Mesothelial cell of epicardium (in vitro differentiated cells): Measurements from ENCODE around the gene STK31. TPM values are rescaled to one million over a fixed set of nuclear protein-coding genes. Genes with fewer than 3 reads are reported as not detected.
A peak's percentile ranks its signal among the peaks of the same experiment; 100 is the strongest.
"Not testable (repeated sequence)": the region's sequence is repeated elsewhere in the genome, so short reads cannot be mapped to it uniquely, and the experiment has no call there.

Experiments
- DNase-seq, 2 experiments: peaks; one replicate each; pipeline ENCODE4 v3.0.0; 2021; ENCODE audit warnings: low spot score in 2 of 2; ENCODE audit not compliant: unreplicated experiment in 2 of 2
- H3K27ac Mint-ChIP-seq: 2 replicates; pipeline ENCODE4 v1.8.0; 2021; ENCODE audit warnings: mixed read lengths
- H3K27me3 Mint-ChIP-seq: 2 replicates; pipeline ENCODE4 v1.8.0; 2021; ENCODE audit warnings: low read depth, mixed read lengths
- H3K36me3 Mint-ChIP-seq: 2 replicates; pipeline ENCODE4 v1.8.0; 2021; ENCODE audit warnings: mixed read lengths
- H3K4me1 Mint-ChIP-seq: 2 replicates; pipeline ENCODE4 v1.8.0; 2021; ENCODE audit warnings: mixed read lengths
- H3K4me3 Mint-ChIP-seq: 2 replicates; pipeline ENCODE4 v1.8.0; 2021; ENCODE audit warnings: mild to moderate bottlenecking, moderate library complexity, mixed read lengths
- H3K9me3 Mint-ChIP-seq: 2 replicates; pipeline ENCODE4 v1.8.0; 2021; ENCODE audit warnings: mixed read lengths
- CTCF ChIP-seq: fragments of 200-600 bp; sonication (generic); IDR thresholded peaks from one replicate; pipeline ENCODE4 v1.5.0; 2021; ENCODE audit warnings: antibody characterized with exemption; ENCODE audit not compliant: unreplicated experiment
- total RNA-seq: library from RNA; stranded (reverse); gene quantifications from 3 replicates; pipeline ENCODE4 v1.2.1, GENCODE V29; 2021

STK31 gene
- total RNA-seq, 1 donor from 2014 or later, result 0.94 TPM

GRCh38 chr7:23811540-23811939 is 101.5 kb downstream of the STK31 start:
- Mint-ChIP-seq H3K9me3 (peaks cover 34% of the 10 kb centered on the region), H3K4me3 (no peak overlapping the region), H3K27ac (no peak overlapping the region), H3K27me3 (no peaks in the 10 kb centered on the region), H3K36me3 (peaks cover 12% of the 10 kb centered on the region), H3K4me1 (no peaks in the 10 kb centered on the region)
- peak; percentile 87 for TF ChIP-seq CTCF
- DNase-seq, result no peak

DNA sequence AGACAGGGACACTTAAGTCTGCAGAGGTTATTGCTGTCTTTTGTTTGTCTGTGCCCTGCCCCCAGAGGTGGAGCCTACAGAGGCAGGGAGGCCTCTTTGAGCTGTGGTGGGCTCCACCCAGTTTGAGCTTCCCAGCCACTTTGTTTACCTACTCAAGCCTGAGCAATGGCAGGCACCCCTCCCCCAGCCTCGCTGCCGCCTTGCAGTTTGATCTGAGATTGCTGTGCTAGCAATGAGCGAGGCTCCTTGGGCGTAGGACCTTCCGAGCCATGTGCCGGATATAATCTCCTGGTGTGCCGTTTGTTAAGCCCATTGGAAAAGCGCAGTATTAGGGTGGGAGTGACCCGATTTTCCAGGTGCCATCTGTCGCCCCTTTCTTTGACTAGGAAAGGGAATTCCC is 118.1 kb downstream of the STK31 start:
- H3K4me1 Mint-ChIP-seq, H3K27me3 Mint-ChIP-seq, DNase-seq, H3K36me3 Mint-ChIP-seq, H3K27ac Mint-ChIP-seq, H3K4me3 Mint-ChIP-seq: not testable (repeated sequence)
- H3K9me3 Mint-ChIP-seq, result peaks cover 48% of the 10 kb centered on the region

GRCh38 chr7:23832733-23833132 is 122.7 kb downstream of the STK31 start:
- H3K9me3 Mint-ChIP-seq, result peaks cover 67% of the 10 kb centered on the region
- not testable (repeated sequence) for H3K4me3 Mint-ChIP-seq, H3K27me3 Mint-ChIP-seq, DNase-seq, H3K4me1 Mint-ChIP-seq, H3K36me3 Mint-ChIP-seq, H3K27ac Mint-ChIP-seq

GRCh38 chr7:23833405-23833804 is 123.4 kb downstream of the STK31 start:
- H3K4me3 Mint-ChIP-seq, result no peak overlapping the region
- TF ChIP-seq CTCF, result no peak
- no peak overlapping the region for H3K27ac Mint-ChIP-seq
- H3K9me3 Mint-ChIP-seq, result peaks cover 73% of the 10 kb centered on the region
- peaks cover 7% of the 10 kb centered on the region for H3K36me3 Mint-ChIP-seq
- no peak for DNase-seq
- no peaks in the 10 kb centered on the region for H3K4me1 Mint-ChIP-seq
- no peaks in the 10 kb centered on the region for H3K27me3 Mint-ChIP-seq

DNA sequence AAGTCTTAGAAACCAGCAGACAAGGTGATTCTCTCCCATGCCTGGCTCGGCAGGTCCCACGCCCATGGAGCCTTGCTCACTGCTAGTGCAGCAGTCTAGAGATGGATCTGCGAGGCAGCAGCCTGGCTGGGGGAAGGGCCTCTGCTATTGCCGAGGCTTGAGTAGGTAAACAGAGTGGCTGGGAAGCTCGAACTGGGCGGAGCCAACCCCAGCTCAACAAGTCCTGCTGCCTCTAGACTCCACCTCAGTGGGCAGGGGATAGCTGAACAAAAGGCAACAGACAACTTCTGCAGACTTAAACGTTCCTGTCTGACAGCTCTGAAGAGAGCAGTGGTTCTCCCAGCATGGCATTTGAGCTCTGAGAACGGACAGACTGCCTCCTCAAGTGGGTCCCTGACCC is 134.8 kb downstream of the STK31 start:
- H3K27ac Mint-ChIP-seq, H3K36me3 Mint-ChIP-seq, H3K27me3 Mint-ChIP-seq, DNase-seq, H3K4me3 Mint-ChIP-seq, H3K4me1 Mint-ChIP-seq: not testable (repeated sequence)
- H3K9me3 Mint-ChIP-seq, result peaks cover 67% of the 10 kb centered on the region

GRCh38 chr7:23852135-23852534 is 142.1 kb downstream of the STK31 start:
- peaks cover 2% of the 10 kb centered on the region for H3K27me3 Mint-ChIP-seq
- no peak overlapping the region for H3K4me3 Mint-ChIP-seq
- TF ChIP-seq CTCF, result no peak
- no peak overlapping the region for H3K27ac Mint-ChIP-seq
- H3K36me3 Mint-ChIP-seq, result no peaks in the 10 kb centered on the region
- H3K4me1 Mint-ChIP-seq, result no peaks in the 10 kb centered on the region
- H3K9me3 Mint-ChIP-seq, result peaks cover 40% of the 10 kb centered on the region
- DNase-seq, result no peak

DNA sequence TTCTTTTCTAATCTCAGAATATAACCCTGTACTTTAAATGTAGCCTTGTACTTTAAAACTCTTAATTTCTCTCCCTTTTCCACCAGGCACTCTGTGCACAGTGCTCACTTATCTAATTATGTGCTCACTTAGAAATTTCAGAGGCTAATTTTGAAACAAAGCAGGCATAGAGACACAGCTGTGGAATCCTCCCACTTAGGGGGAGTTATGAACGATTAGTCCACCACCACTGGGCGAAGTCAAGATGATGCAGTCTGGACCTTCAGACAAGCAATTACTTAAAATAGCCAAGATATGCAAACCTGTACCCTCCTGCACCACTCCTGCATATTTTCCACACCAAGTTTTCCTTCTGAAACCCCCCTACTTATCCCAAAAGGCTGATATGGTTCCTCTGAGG is 143.0 kb downstream of the STK31 start:
- Mint-ChIP-seq H3K4me1 (no peaks in the 10 kb centered on the region), H3K4me3 (no peak overlapping the region), H3K27ac (no peak overlapping the region), H3K36me3 (no peaks in the 10 kb centered on the region), H3K27me3 (peaks cover 2% of the 10 kb centered on the region), H3K9me3 (peaks cover 34% of the 10 kb centered on the region)
- TF ChIP-seq CTCF, result no peak
- no peak for DNase-seq
